SHP77 treated with DMSO at 0.1 percent for 48 hours (cell line): ENCODE results near the gene SPRR1B.
"Not testable (repeated sequence)": the region's sequence is repeated elsewhere in the genome, so short reads cannot be mapped to it uniquely, and the experiment has no call there.

Experiments
- DNase-seq: peaks from one replicate; lab custom pipeline; 2025; lab: John Stamatoyannopoulos, UW

Gene SPRR1B

GRCh38 chr1:153040950-153041631 is 10.1 kb downstream of the SPRR1B start, which contains the start of gene SPRR2D:
Gene SPRR2D (minus strand): TSS chr1:153041120. CDS start chr1:153040346, 774 bp downstream.
- DNase-seq, result no peak

GRCh38 chr1:153049211-153049610 is 18.2 kb downstream of the SPRR1B start:
- no peak for DNase-seq

- not testable (repeated sequence) for DNase-seq
Observed at GRCh38 chr1:153056111-153056510, 25.1 kb downstream of the SPRR1B start.

- DNase-seq, result no peak
Observed at GRCh38 chr1:153057375-153057774, 26.4 kb downstream of the SPRR1B start, which contains the start of gene SPRR2A. Gene SPRR2A (minus strand): TSS chr1:153057512. CDS start chr1:153056735, 777 bp downstream.

GRCh38 chr1:153058154-153058553 is 27.2 kb downstream of the SPRR1B start:
- DNase-seq, result no peak

GRCh38 chr1:153058826-153059784 is 28.1 kb downstream of the SPRR1B start:
- DNase-seq, result no peak

GRCh38 chr1:153070243-153070642 is 39.2 kb downstream of the SPRR1B start:
- no peak for DNase-seq

GRCh38 chr1:153071511-153071910 is 40.5 kb downstream of the SPRR1B start, which contains the start of gene SPRR2B:
Gene SPRR2B (minus strand): TSS chr1:153071611. CDS start chr1:153070839, 772 bp downstream.
- no peak for DNase-seq

- no peak for DNase-seq
Observed at GRCh38 chr1:153072806-153073726, 42.1 kb downstream of the SPRR1B start.

- DNase-seq, result no peak
Observed at GRCh38 chr1:153081736-153082135, 50.7 kb downstream of the SPRR1B start.
